ENCODE data around the gene ZNF274.

DNA sequence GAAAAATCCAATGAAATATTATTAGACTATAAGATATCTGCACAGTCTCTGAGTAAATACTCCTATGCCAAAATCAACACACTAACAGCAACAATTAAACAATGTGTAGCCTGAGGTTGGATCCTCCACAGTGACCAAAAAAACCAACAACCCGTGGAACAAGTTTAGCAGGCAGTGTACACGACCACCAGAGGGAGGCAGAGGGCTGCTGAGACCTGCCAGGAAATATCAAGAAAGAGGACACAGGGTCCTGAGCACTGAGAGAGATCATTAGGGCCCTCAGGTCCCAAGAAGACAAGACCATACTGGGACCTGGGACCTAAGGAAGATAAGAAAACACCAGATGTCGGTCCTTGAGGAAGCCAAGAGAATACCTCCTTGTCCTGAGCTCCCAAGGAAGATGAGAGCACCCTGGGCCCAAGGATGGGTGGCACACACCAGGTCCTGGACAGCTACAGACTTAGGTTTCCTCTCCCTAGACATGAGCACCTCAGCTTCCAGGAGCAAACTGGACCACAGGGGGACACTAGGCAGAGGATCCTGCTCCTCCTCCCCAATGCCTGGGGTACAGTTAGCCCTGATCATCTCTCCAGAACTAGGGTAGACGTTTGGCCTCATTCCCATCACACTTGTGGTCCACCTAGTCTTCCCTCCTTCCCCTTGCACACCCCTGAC lies 822 bp upstream of the ZNF274 start:
- TF ChIP-seq CTCF (IDR thresholded peaks at IDR 0.05) (peak; percentile 74), EZH2 (IDR thresholded peaks at IDR 0.05; ENCODE audit: borderline replicate concordance, insufficient read depth, low read depth, low read length, poor library complexity, severe bottlenecking) (no peak)

Measured in B cell (primary cell).